OCI-LY3 (cell line): ENCODE measurements around the gene ABHD17B.

Experiments used
- EZH2phosphoT487 ChIP-seq: fragments of 200-600 bp; shearing (Covaris generic); IDR thresholded peaks from 2 replicates; pipeline ENCODE4 v1.6.1; 2018; ENCODE audit warnings: antibody characterized with exemption, mixed run types, low read depth
- TF ChIP-seq, protein P1 (sequence below): fragments of 200-600, 300-600 bp; sonication (generic); IDR thresholded peaks from 2 replicates; pipeline ENCODE4 v1.5.1; 2014; ENCODE audit warnings: antibody characterized with exemption, low read length, low read depth

DNA sequence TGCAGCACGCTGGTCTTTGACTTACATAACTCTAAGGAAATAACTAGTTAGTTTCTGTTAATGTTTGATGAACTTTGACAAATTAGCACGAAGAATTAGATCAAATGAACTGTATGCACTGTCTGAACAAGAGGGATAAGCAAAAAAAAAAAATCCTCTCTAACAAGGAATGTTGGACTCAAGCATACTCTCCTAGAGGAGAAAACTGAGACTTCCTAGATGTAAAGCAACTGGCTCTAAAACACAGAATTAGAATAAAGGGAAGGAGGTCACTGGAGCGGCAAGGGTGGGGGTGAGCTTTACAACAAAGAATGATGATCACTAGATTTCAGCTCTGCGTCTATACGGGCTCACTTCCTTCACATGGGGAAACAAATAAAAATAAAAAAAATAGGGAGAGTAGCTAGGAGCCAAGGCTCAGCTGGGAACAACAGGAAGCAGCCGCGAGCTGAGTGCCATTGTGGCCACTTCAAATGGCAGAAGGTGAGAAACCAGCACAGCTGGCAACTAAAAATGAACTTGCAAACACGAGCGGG, 94.0 kb downstream of the ABHD17B start:
- TF ChIP-seq, protein P1, sequence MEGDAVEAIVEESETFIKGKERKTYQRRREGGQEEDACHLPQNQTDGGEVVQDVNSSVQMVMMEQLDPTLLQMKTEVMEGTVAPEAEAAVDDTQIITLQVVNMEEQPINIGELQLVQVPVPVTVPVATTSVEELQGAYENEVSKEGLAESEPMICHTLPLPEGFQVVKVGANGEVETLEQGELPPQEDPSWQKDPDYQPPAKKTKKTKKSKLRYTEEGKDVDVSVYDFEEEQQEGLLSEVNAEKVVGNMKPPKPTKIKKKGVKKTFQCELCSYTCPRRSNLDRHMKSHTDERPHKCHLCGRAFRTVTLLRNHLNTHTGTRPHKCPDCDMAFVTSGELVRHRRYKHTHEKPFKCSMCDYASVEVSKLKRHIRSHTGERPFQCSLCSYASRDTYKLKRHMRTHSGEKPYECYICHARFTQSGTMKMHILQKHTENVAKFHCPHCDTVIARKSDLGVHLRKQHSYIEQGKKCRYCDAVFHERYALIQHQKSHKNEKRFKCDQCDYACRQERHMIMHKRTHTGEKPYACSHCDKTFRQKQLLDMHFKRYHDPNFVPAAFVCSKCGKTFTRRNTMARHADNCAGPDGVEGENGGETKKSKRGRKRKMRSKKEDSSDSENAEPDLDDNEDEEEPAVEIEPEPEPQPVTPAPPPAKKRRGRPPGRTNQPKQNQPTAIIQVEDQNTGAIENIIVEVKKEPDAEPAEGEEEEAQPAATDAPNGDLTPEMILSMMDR: no peak
- no peak for TF ChIP-seq EZH2phosphoT487
